Posterior vena cava (tissue), 2 donors: Measurements from ENCODE around the gene AKTIP. TPM values are rescaled to one million over a fixed set of nuclear protein-coding genes. Genes with fewer than 3 reads are reported as not detected.
"Not testable (repeated sequence)": the region's sequence is repeated elsewhere in the genome, so short reads cannot be mapped to it uniquely, and the experiment has no call there.

Source experiments
- DNase-seq: peaks from one replicate; pipeline ENCODE4 v3.0.0-alpha.2; 2020; ENCODE audit warnings: low spot score
- intact Hi-C, 2 donors: fragments of 100-400 bp; cut with DNase I; formaldehyde crosslinking; loops; one replicate each; pipeline versions ENCODE4 v1.14.1 to v1.14.2; 2022 to 2023
- long read RNA-seq, 2 donors: library from polyadenylated mRNA; unstranded; transcript quantifications; one replicate each; pipeline ENCODE4 v2.0.0, GENCODE V29; 2020 to 2021
- total RNA-seq, 2 donors: library from RNA; stranded (reverse); fragmentation: NEBNext Ultra II Directional; extraction: Animal tissue kit (Norgen Biotek cat#: 25700); gene quantifications; one replicate each; pipeline ENCODE4 v1.2.1, GENCODE V29; 2021
- donor health status: DM: yes; HTN: yes; CAD: no.
- donor health status: DM: yes; HTN: yes; CAD: no.

AKTIP gene
- 10 to 100 TPM; 49.4 to 54.7 TPM for total RNA-seq
- long read RNA-seq, donor 1, transcript AKTIP-202 (10 exons, 2,426 nt), result major isoform, 5 of 25 reads
- long read RNA-seq, donor 1, partial matches to known transcripts, result 1 of 25 reads
- long read RNA-seq, donor 1, other reads (novel, unspliced or antisense), result 18 of 25 reads
- long read RNA-seq, donor 2, transcript AKTIP-202 (10 exons, 2,426 nt), result major isoform, 37 of 80 reads
- long read RNA-seq, donor 2, partial matches to known transcripts, result 0 of 80 reads
- long read RNA-seq, donor 2, other reads (novel, unspliced or antisense), result 41 of 80 reads

GRCh38 chr16:53502331-53503269 lies at the start of gene AKTIP:
Gene AKTIP (minus strand): TSS chr16:53503209. CDS start chr16:53500259, 2,950 bp downstream.
- intact Hi-C loops, result no loop called here
- no peak for DNase-seq

GRCh38 chr16:53549970-53550690 lies 47.1 kb upstream of the AKTIP start:
- DNase-seq, result no peak
- intact Hi-C loops, result loop anchor here in 1 of 2 donors (10.0 kb wide), 1 partner anchor 1065 kb away; no protein-coding TSS in a partner anchor

- no peak for DNase-seq
- intact Hi-C loops, result no loop called here
Observed at GRCh38 chr16:53546988-53547391, 44.0 kb upstream of the AKTIP start.

- no peak for DNase-seq
- intact Hi-C loops, result no loop called here
Observed at GRCh38 chr16:53545433-53545832, 42.4 kb upstream of the AKTIP start.

- intact Hi-C loops, result no loop called here
- DNase-seq, result no peak
Observed at GRCh38 chr16:53542283-53542682, 39.3 kb upstream of the AKTIP start.

GRCh38 chr16:53541326-53541725 lies 38.3 kb upstream of the AKTIP start:
- intact Hi-C loops, result no loop called here
- no peak for DNase-seq

- intact Hi-C loops, result not testable (repeated sequence)
Observed at GRCh38 chr16:53539759-53540718, 37.0 kb upstream of the AKTIP start.

GRCh38 chr16:53539346-53539745 lies 36.3 kb upstream of the AKTIP start:
- peak; percentile 34 for DNase-seq

More at GRCh38 chr16:53539759-53540718, 37.0 kb upstream of the AKTIP start:
- DNase-seq, result peak; percentile 2

GRCh38 chr16:53537626-53538025 lies 34.6 kb upstream of the AKTIP start:
- intact Hi-C loops, result no loop called here
- DNase-seq, result no peak

More at GRCh38 chr16:53539346-53539745, 36.3 kb upstream of the AKTIP start:
- intact Hi-C loops, result not testable (repeated sequence)

- intact Hi-C loops, result no loop called here
- DNase-seq, result no peak
Observed at GRCh38 chr16:53534206-53534605, 31.2 kb upstream of the AKTIP start.

GRCh38 chr16:53530741-53531140 lies 27.7 kb upstream of the AKTIP start:
- DNase-seq, result peak; percentile 23
- intact Hi-C loops, result no loop called here

GRCh38 chr16:53530046-53530445 lies 27.0 kb upstream of the AKTIP start:
- peak; percentile 43 for DNase-seq
- intact Hi-C loops, result no loop called here

- DNase-seq, result peak; percentile 31
- intact Hi-C loops, result no loop called here
Observed at GRCh38 chr16:53529513-53529912, 26.5 kb upstream of the AKTIP start.

- intact Hi-C loops, result no loop called here
- peak; percentile 54 for DNase-seq
Observed at GRCh38 chr16:53528797-53529196, 25.8 kb upstream of the AKTIP start.

GRCh38 chr16:53523971-53524548 lies 21.1 kb upstream of the AKTIP start:
- DNase-seq, result no peak
- intact Hi-C loops, result no loop called here

- no peak for DNase-seq
- intact Hi-C loops, result no loop called here
Observed at GRCh38 chr16:53523126-53523804, 20.3 kb upstream of the AKTIP start.

- intact Hi-C loops, result no loop called here
- no peak for DNase-seq
Observed at GRCh38 chr16:53519417-53520091, 16.5 kb upstream of the AKTIP start.
